Effector memory CD8-positive, alpha-beta T cell (primary cell): ENCODE data around the gene USP12.

ENCODE experiments used
- ATAC-seq: fragments of 150-1000 bp; cut with Tn5 transposase; replicated peaks from 2 replicates; pipeline ENCODE4 v1.10.0; 2021; ENCODE audit warnings: mild to moderate bottlenecking, moderate library complexity
- DNase-seq, 3 experiments: peaks; one replicate each; pipeline ENCODE4 v3.0.0; 2021
- H3K27ac Mint-ChIP-seq, 2 donors: one replicate each; pipeline ENCODE4 v1.8.0; 2022; ENCODE audit warnings: mild to moderate bottlenecking in 2 of 2, mixed read lengths in 2 of 2, moderate library complexity in 2 of 2
- H3K27me3 Mint-ChIP-seq, 2 donors: one replicate each; pipeline ENCODE4 v1.8.0; 2022; ENCODE audit warnings: mixed read lengths in 2 of 2
- H3K36me3 Mint-ChIP-seq: one replicate; pipeline ENCODE4 v1.8.0; 2022; ENCODE audit warnings: mild to moderate bottlenecking, moderate library complexity, mixed read lengths; ENCODE audit not compliant: insufficient read depth
- H3K4me1 Mint-ChIP-seq, 2 donors: one replicate each; pipeline ENCODE4 v1.8.0; 2022; ENCODE audit warnings: low read depth in 2 of 2, mixed read lengths in 2 of 2
- H3K4me3 Mint-ChIP-seq, 2 donors: one replicate each; pipeline ENCODE4 v1.8.0; 2022; ENCODE audit warnings: mild to moderate bottlenecking in 2 of 2, mixed read lengths in 2 of 2, moderate library complexity in 2 of 2
- H3K9me3 Mint-ChIP-seq, 2 donors: one replicate each; pipeline ENCODE4 v1.8.0; 2022; ENCODE audit warnings: mixed read lengths in 2 of 2

Gene USP12

DNA sequence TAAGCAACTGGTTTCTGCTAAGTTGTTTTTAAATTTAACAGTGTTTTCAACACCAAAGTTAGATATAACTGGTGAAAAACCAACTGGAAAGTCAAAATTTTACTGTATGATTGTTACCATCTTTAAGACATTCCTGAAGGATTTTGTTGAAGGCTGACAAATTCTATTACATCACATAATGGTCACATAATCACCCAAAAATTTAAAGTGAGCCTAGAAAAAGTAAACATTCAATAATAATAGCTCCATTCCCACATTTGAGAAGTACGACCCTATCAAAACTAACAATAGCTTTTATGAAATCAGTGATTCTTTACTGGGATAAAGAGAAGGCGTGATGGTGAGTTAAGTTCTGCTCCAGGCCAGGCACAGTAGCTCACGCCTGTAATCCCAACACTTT is 51.6 kb downstream of the USP12 start:
- ATAC-seq = no peak
- DNase-seq = no peak
- Mint-ChIP-seq H3K9me3 (peaks cover 0 to 3% of the 10 kb centered on the region in 2 donors), H3K4me1 (peaks cover 15 to 49% of the 10 kb centered on the region in 2 donors), H3K27ac (peak overlapping the region in 1 of 2 donors; percentile 1), H3K4me3 (no peak overlapping the region), H3K36me3 (peaks cover 11% of the 10 kb centered on the region), H3K27me3 (no peaks in the 10 kb centered on the region)

DNA sequence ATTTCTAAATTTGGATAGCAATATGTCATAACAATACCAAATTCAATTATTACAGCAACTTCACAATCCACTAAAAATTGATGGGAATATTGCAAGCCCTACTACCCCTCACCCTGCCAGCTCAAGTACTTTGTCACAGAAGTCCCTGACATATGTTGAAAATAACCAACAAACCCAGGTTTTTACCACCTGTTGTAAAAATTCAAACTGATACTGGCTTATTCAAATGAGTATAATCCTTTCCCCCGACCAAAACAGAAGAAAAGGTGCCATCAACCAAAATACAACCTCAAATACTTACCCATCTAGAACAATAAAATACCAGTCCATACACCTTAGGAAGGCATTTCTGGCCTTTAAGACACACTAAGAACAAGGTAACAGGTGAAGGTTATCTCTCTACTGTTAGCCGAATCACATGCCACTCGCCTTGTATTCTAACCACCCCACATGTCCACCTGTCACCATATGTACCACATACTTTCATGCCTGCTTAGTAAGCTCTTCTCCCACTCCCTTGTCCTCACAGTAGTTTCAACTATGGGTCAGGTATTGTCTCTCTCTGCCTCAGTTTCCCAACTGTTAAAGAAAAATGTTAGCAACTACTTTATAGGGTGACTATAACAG is 53.1 kb downstream of the USP12 start:
- H3K36me3 Mint-ChIP-seq = peaks cover 12% of the 10 kb centered on the region
- peak overlapping the region in 1 of 2 donors; percentile 1 for H3K27ac Mint-ChIP-seq
- peaks cover 15 to 43% of the 10 kb centered on the region in 2 donors for H3K4me1 Mint-ChIP-seq
- DNase-seq (no peak), ATAC-seq (no peak)
- H3K27me3 Mint-ChIP-seq = no peaks in the 10 kb centered on the region
- no peak overlapping the region for H3K4me3 Mint-ChIP-seq
- peaks cover 0 to 3% of the 10 kb centered on the region in 2 donors for H3K9me3 Mint-ChIP-seq

DNA sequence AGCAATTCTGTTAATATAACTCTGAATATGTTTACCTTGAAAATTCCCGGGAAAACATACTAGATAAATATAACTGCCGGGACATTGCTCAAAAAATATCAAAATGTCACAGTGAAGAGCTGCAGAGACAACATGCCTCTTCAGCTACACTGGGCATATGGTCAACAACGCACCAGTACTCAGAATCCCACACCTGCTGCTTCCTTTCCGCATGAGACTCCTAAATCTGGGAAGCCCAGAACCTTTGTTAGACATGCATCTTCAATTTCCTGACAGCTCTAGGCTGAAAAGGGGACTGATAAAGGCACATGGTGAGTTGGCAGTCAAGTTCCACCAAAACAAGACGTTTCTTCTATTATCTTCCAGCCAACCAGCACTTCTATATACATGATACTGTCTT is 53.7 kb downstream of the USP12 start:
- Mint-ChIP-seq H3K9me3 (peaks cover 0 to 3% of the 10 kb centered on the region in 2 donors), H3K4me1 (peaks cover 20 to 43% of the 10 kb centered on the region in 2 donors), H3K27me3 (no peaks in the 10 kb centered on the region), H3K27ac (no peak overlapping the region), H3K36me3 (peaks cover 13% of the 10 kb centered on the region), H3K4me3 (no peak overlapping the region)
- no peak for ATAC-seq
- DNase-seq = no peak

DNA sequence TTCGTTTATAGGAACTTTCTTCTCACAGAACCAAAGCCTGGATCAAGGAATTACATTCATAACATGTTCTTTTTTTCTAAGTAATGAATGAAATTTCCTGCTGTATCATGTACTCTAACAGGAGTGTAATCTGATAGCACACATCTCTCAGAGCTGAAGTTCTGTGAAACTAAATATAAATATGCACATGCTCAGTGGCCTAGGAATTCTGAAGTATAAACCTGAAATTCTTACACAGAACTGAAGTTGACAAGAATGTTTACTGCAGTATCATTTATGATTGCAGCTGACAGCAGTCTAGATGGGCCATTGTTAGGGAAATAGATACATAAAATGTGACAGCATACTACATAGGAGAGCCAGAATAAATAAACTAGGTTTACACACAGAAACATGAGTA is 54.5 kb downstream of the USP12 start:
- no peak for DNase-seq
- Mint-ChIP-seq H3K4me1 (peaks cover 20 to 43% of the 10 kb centered on the region in 2 donors), H3K27me3 (no peaks in the 10 kb centered on the region), H3K9me3 (peaks cover 0 to under 1% of the 10 kb centered on the region in 2 donors), H3K27ac (no peak overlapping the region), H3K36me3 (peaks cover 15% of the 10 kb centered on the region), H3K4me3 (no peak overlapping the region)
- no peak for ATAC-seq

DNA sequence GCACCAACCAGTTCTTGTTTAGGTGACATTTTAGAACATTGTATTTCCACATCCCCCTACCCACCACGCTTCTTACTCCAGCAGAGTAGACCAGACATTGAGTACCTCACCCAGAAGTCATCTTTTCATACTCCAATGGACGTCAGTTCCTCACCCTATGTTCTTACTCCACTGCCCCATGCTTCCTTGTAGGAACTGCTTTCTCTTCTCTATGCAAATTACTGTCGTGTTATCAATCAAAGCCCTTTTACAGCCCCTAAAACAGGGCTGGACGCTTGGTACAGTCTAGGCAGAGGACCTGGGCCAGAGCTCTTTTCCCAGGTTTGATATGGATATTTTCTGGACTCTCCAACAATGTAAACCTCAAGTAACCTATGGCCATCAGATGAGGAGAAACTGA is 58.2 kb downstream of the USP12 start:
- no peaks in the 10 kb centered on the region for H3K9me3 Mint-ChIP-seq
- ATAC-seq (no peak), DNase-seq (no peak)
- H3K27ac Mint-ChIP-seq = peak overlapping the region; percentile 2 to 35
- peaks cover 20% of the 10 kb centered on the region for H3K36me3 Mint-ChIP-seq
- H3K4me3 Mint-ChIP-seq = no peak overlapping the region
- peaks cover 7 to 18% of the 10 kb centered on the region in 2 donors for H3K4me1 Mint-ChIP-seq
- no peaks in the 10 kb centered on the region for H3K27me3 Mint-ChIP-seq

DNA sequence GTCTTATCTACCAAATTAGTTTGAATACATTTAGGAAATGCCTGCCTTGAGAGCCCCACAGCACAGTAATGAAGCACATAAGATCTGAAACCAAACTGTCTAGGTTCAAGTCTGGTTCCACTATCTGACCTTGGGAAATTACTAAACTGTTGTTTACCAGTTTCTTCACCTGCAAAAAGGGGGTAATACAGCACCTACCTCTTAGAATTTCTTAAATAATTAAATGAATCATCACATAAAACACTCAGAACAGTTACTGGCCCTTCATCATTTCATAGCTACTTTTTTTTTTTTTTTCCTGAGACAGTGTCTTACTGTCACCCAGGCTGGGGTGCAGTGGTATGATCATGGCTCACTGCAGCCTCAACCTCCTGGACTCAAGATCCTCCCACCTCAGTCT is 59.6 kb downstream of the USP12 start:
- H3K27ac Mint-ChIP-seq = peak overlapping the region in 1 of 2 donors; percentile 44
- no peak for ATAC-seq
- no peaks in the 10 kb centered on the region for H3K27me3 Mint-ChIP-seq
- no peaks in the 10 kb centered on the region for H3K9me3 Mint-ChIP-seq
- H3K4me1 Mint-ChIP-seq = peaks cover 6 to 14% of the 10 kb centered on the region in 2 donors
- peaks cover 23% of the 10 kb centered on the region for H3K36me3 Mint-ChIP-seq
- H3K4me3 Mint-ChIP-seq = no peak overlapping the region
- DNase-seq = no peak

DNA sequence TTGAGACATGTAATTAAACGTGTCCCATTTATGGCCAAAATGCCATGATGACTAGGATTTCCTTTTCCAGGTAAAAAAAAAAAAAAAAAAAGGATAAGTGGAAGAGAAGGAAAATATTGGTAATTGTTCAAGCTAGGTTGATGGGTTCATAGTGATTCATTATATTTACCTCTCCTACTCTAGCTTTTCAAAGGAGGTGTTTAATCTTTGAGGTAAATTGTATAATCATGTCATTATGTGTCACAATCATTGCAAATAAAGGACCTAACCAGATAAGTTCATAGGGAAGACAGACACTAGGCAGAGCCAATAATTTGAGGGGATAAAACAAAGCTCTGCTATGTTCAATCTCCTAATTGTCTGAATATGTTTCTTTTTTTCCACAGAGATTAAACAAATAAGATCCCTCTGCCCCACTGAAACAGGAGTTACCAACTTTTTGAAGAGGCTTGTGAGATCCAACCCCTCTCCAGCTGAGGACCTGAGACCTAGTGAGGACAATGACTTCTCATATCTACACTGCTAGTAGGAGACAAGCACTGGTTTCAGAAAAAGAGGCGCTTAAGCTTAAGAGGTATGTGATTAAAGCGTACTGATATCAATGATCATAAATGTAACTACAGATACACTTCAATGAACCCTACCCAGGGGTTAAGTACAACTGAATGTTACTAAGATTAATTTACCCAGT is 61.4 kb downstream of the USP12 start:
- Mint-ChIP-seq H3K9me3 (no peaks in the 10 kb centered on the region), H3K36me3 (peaks cover 14% of the 10 kb centered on the region), H3K27ac (peak overlapping the region in 1 of 2 donors; percentile 10), H3K4me3 (no peak overlapping the region), H3K27me3 (no peaks in the 10 kb centered on the region), H3K4me1 (peaks cover 2 to 6% of the 10 kb centered on the region in 2 donors)
- ATAC-seq (no peak), DNase-seq (no peak)

DNA sequence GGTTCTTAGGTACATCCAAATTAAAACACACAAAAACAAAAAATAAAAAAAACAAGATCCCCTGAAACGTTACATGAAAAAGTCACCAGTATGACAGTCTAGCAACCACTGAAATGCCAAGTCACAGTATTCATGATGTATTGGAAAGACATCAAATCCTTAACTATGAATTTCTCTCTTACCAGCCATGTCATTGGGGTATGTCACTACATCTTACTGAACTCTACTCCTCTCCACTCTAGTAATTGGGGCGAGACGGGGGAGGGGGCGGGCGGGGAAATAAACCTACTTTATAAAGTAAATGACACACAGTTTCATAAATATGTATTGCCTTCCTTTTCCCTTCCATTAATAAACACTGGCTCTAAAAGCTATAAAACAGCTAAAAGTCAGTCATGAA is 65.5 kb downstream of the USP12 start:
- Mint-ChIP-seq H3K4me3 (no peak overlapping the region), H3K27ac (no peak overlapping the region), H3K27me3 (no peaks in the 10 kb centered on the region), H3K4me1 (peaks cover 3 to 4% of the 10 kb centered on the region in 2 donors), H3K36me3 (peaks cover 8% of the 10 kb centered on the region), H3K9me3 (no peaks in the 10 kb centered on the region)
- no peak for ATAC-seq
- no peak for DNase-seq

DNA sequence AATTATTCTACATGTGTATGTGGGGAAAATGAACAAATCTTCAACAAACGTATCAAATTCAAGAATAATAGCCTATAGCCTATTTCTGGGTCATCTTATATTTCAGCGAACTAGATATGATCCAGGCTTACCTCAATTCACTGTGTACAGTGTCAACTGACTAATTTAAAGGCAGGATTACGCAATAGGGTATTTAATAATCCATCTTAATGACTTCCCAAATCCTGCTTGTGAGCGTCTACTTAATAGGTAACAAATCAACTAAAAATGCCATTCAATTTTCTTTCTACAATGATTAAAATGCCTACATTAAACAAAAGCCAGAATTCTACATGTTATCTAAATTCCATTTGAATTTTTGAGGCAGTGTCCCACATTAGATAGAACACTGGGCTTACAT is 67.0 kb downstream of the USP12 start:
- DNase-seq (no peak), ATAC-seq (no peak)
- Mint-ChIP-seq H3K36me3 (peaks cover 3% of the 10 kb centered on the region), H3K27me3 (no peaks in the 10 kb centered on the region), H3K4me3 (no peak overlapping the region), H3K27ac (no peak overlapping the region), H3K4me1 (peaks cover 3 to 14% of the 10 kb centered on the region in 2 donors), H3K9me3 (no peaks in the 10 kb centered on the region)

DNA sequence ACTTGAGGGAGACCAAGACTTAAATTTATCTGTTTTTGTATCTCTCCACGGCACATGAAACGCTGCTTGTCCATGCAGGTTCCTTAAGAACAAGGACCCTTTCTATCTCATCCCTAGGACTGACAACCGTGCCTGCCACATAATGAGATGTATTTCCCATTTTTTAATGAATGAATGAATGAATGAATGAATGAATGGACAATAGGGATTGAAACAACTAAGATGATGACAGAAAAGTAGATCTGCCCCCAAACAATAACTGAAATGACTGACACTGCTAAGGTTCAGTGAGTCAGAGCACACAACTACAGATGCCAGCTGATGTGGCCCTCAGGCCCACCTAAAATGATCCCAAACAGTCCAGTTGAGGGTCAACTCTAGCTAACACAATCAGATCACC is 69.8 kb downstream of the USP12 start:
- H3K4me3 Mint-ChIP-seq = no peak overlapping the region
- no peaks in the 10 kb centered on the region for H3K9me3 Mint-ChIP-seq
- peaks cover 5% of the 10 kb centered on the region for H3K36me3 Mint-ChIP-seq
- no peak for DNase-seq
- H3K27ac Mint-ChIP-seq = no peak overlapping the region
- peaks cover 8 to 19% of the 10 kb centered on the region in 2 donors for H3K4me1 Mint-ChIP-seq
- no peaks in the 10 kb centered on the region for H3K27me3 Mint-ChIP-seq
- no peak for ATAC-seq

DNA sequence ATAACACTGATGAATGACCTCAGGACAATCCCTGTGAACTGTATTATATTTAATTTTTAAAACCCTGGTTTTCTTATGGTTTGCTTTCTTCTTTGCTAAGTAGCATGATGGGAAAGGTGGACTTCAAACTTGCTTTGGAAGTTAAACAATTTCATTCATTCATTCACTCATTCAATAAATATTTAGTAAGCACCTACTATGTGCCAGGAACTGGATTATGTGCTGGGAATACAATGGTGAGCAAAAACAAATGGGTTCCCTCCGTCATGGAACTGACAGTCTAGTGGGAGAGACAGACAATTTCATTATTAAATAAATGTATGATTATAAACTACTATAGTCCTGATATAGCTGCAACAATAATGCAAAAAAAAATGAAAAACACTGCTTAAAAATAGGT is 70.3 kb downstream of the USP12 start:
- H3K4me1 Mint-ChIP-seq = peaks cover 8 to 19% of the 10 kb centered on the region in 2 donors
- ATAC-seq (no peak), DNase-seq (no peak)
- H3K9me3 Mint-ChIP-seq = no peaks in the 10 kb centered on the region
- H3K27me3 Mint-ChIP-seq = no peaks in the 10 kb centered on the region
- H3K36me3 Mint-ChIP-seq = peaks cover 5% of the 10 kb centered on the region
- no peak overlapping the region for H3K4me3 Mint-ChIP-seq
- H3K27ac Mint-ChIP-seq = no peak overlapping the region

DNA sequence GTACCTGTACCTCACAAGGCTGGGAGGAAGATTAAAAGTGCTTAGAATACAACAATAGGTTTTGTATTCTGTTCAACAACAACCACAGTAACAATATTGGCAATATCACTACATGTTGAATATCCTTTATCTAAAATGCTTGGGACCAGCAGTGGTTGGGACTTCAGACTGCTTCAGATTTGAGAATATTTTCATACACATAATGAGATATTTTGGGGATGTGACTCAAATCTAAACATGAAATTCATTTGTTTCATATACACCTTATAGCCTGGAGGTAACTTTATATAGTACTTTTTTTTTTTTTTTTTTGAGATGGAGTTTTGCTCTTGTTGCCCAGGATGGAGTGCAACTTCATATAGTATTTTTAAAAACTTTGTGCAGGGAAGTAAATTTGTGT is 73.9 kb downstream of the USP12 start:
- Mint-ChIP-seq H3K36me3 (peaks cover 28% of the 10 kb centered on the region), H3K9me3 (no peaks in the 10 kb centered on the region), H3K27me3 (no peaks in the 10 kb centered on the region), H3K27ac (no peak overlapping the region), H3K4me1 (peaks cover 8 to 19% of the 10 kb centered on the region in 2 donors), H3K4me3 (no peak overlapping the region)
- DNase-seq (no peak), ATAC-seq (no peak)

DNA sequence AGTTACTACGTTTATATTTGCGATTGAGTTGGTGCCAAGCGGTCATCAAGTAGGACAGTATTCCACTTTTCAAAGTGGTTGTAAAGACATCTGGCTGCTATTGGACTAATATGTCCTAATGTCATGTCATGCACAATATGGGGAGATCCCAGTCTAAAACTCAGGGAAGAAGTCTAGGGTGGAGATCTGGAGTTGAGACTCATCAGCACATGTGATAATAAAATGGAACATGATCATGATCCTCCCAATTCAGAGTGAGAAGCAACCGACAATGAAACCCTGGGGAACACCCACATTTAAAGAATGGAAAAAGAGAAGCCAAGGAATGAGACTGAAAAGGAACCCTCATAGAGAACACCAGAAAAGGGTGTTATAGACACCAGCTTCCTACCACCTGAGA is 80.2 kb downstream of the USP12 start:
- H3K27me3 Mint-ChIP-seq = no peaks in the 10 kb centered on the region
- H3K4me3 Mint-ChIP-seq = no peak overlapping the region
- no peak for DNase-seq
- peak overlapping the region; percentile 16 to 17 for H3K27ac Mint-ChIP-seq
- no peak for ATAC-seq
- no peaks in the 10 kb centered on the region for H3K9me3 Mint-ChIP-seq
- H3K4me1 Mint-ChIP-seq = peaks cover 2 to 6% of the 10 kb centered on the region in 2 donors
- H3K36me3 Mint-ChIP-seq = peaks cover 53% of the 10 kb centered on the region

DNA sequence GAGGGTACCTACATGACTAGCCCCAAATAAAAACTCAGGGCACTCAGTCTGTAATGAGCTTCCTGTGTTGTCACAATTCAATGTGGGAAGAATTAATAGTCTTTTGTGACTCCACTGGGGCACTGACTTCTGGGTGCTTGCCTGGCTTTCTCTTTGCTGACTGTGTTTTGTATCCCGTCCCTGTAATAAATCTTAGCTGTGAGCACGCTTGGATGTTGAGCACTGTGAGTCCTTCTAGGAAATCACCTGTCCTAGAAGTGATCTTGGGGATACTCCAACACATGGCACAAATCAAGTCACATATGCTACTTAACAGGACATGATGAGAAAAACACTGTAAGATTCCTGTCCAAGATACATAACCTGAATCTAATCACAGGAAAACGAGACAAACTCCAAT is 83.0 kb downstream of the USP12 start:
- Mint-ChIP-seq H3K27me3 (no peaks in the 10 kb centered on the region), H3K4me1 (peaks cover 2 to 6% of the 10 kb centered on the region in 2 donors), H3K36me3 (peaks cover 41% of the 10 kb centered on the region), H3K4me3 (no peak overlapping the region), H3K9me3 (no peaks in the 10 kb centered on the region), H3K27ac (peak overlapping the region in 1 of 2 donors; percentile 26)
- DNase-seq (no peak), ATAC-seq (no peak)
